ENCODE data around the gene ACAP3.

Gene ACAP3

DNA sequence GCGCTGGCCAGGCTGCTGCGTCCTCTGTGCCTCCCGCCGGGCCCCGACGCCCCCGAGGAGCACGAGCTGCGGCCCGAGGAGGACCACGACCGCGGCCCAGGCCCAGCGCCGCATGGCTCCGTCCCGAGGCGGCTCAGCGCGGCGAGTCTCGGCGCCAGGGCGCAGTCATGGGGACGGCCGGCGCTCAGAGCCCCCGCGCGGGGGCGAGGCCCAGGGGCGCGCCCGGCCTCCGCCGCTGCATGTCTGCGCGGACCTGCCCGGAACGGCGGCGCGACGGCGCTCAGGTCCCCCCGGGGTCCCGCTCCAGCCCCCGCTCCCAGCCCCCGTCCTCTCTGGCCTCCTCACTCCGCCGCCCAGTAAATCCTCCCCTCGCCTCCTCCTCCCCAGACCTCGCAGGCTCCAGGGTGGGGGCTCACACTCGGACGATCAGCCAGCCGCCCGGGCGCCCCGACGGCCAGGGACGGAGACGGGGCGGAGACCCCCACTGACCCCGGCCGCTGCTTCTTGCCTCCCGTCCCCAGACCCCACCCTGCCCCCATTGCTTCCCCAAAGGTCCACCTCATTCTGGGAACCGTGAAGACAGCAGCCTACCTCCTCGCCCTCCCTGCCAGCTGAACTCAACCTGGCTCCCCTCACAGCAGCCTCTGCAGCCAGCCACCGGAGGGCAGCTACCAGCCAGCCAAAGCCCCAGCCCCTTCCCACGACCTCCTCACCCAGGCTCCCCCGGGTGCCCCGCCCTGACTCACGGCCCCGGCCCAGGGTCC is 61.0 kb downstream of the ACAP3 start, which contains the start of gene C1QTNF12:
TSS of gene C1QTNF12 (minus strand) at position 146 of the 764 bp plus-strand sequence. CDS start at position 114, 32 bp downstream.
- in situ Hi-C loops (cut with MboI; ENCODE audit: low sequenced_read_pairs): loop anchor here (25.0 kb wide), 1 partner anchor 109 kb away; no protein-coding TSS in a partner anchor

GRCh38 chr1:1245817-1246576 is 61.7 kb downstream of the ACAP3 start:
- in situ Hi-C loops (cut with MboI; ENCODE audit: low sequenced_read_pairs): loop anchor here (25.0 kb wide), 1 partner anchor 109 kb away; no protein-coding TSS in a partner anchor

- in situ Hi-C loops (cut with MboI; ENCODE audit: low sequenced_read_pairs): loop anchor here (25.0 kb wide), 1 partner anchor 108 kb away; no protein-coding TSS in a partner anchor
These were observed 62.4 kb downstream of the ACAP3 start for GRCh38 chr1:1245178-1245816.

GRCh38 chr1:1244192-1244811 is 63.4 kb downstream of the ACAP3 start:
- in situ Hi-C loops (cut with MboI; ENCODE audit: low sequenced_read_pairs): loop anchor here (25.0 kb wide), 1 partner anchor 107 kb away; no protein-coding TSS in a partner anchor

- in situ Hi-C loops (cut with MboI; ENCODE audit: low sequenced_read_pairs): loop anchor here (25.0 kb wide), 1 partner anchor 106 kb away; no protein-coding TSS in a partner anchor
These were observed 63.9 kb downstream of the ACAP3 start for GRCh38 chr1:1243807-1244191.

- in situ Hi-C loops (cut with MboI; ENCODE audit: low sequenced_read_pairs): loop anchor here (25.0 kb wide), 1 partner anchor 106 kb away; no protein-coding TSS in a partner anchor
These were observed 64.5 kb downstream of the ACAP3 start for GRCh38 chr1:1243266-1243660.

DNA sequence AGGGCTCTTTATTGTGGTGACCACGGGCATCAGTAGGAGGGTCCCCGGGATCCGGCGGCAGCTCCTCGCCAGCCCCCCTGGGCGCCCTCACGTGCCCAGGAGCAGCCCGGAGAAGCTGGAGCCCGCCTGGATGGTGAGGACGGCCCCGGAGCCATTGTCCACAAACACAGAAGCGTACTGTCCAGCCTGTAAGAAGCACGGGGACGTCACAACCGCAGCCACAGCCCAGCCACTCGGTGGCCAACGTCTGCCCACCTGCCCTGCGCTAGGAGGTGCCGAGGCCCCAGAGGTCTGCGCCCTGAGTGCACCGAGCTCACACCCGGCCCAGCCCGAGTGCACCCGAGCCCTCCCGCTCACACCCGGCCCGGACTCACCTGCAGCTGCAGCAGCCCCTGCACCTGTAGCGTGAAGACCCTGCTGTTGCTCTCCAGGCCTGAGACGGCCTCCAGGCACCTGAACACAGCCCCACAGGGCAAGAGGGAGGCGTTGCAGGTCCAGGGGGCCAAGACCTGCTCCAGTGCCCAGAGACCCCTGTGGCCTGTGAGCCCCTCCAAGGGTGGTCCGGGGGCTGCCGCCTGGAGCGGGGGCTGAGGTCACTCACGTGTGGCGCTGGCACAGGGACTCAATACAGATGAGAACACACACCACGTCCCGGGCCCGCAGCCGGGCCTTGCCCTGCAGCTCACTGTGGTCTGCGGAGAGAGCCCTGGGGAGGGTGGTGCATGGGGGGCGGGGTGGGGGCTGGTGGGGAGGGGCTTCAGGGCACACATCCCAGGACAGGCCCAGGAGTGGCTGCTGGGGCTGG is 65.1 kb downstream of the ACAP3 start:
- in situ Hi-C loops (cut with MboI; ENCODE audit: low sequenced_read_pairs): loop anchor here (25.0 kb wide), 1 partner anchor 105 kb away; no protein-coding TSS in a partner anchor

Measured in HL-60/S4 treated with retinoic acid at 250 ng/mL for 4 days and 3 days (cell line).